ENCODE measurements around the gene HNRNPA0.

GRCh38 chr5:137753691-137754187 is 424 bp downstream of the HNRNPA0 start:
- TF ChIP-seq EZH2phosphoT487 (IDR thresholded peaks at IDR 0.05; ENCODE audit: borderline replicate concordance) (no peak), CTCF (conservative IDR thresholded peaks at IDR 0.05; ENCODE audit: low read length) (no peak)

Measured in Loucy (cell line).